Loucy (cell line): ENCODE measurements around the gene SMURF1.

Experiments used
- H2AFZ ChIP-seq: fragments of 200-600 bp; sonication (generic); 2 replicates; pipeline ENCODE4 v1.6.0; 2016; ENCODE audit warnings: antibody characterized with exemption, mild to moderate bottlenecking, low read length, moderate library complexity
- H3F3A ChIP-seq: fragments of 200-600 bp; 2 replicates; pipeline ENCODE4 v1.6.0; 2016; ENCODE audit warnings: antibody characterized with exemption, low read depth, mild to moderate bottlenecking
- H3K27me3 ChIP-seq: fragments of 200-600 bp; sonication (generic); 2 replicates; pipeline ENCODE4 v1.6.1; 2014; ENCODE audit warnings: low read length, mild to moderate bottlenecking; ENCODE audit not compliant: insufficient read depth, poor library complexity, severe bottlenecking
- H3K36me3 ChIP-seq: fragments of 200-600 bp; sonication (generic); 2 replicates; pipeline ENCODE4 v1.6.1; 2016; ENCODE audit warnings: low read length; ENCODE audit not compliant: insufficient read depth
- H3K4me1 ChIP-seq: fragments of 200-600 bp; sonication (generic); 2 replicates; pipeline ENCODE4 v1.5.1; 2014; ENCODE audit warnings: low read length, mild to moderate bottlenecking; ENCODE audit not compliant: insufficient read depth, poor library complexity, severe bottlenecking
- H3K4me2 ChIP-seq: fragments of 200-600 bp; sonication (generic); 2 replicates; pipeline ENCODE4 v1.6.0; 2014; ENCODE audit warnings: antibody characterized with exemption, low read length, low read depth, mild to moderate bottlenecking; ENCODE audit not compliant: poor library complexity, severe bottlenecking
- H3K4me3 ChIP-seq: fragments of 200-600 bp; sonication (generic); 2 replicates; pipeline ENCODE4 v1.5.1; 2014; ENCODE audit warnings: low read length, mild to moderate bottlenecking, mixed read lengths; ENCODE audit not compliant: poor library complexity, severe bottlenecking
- H3K79me2 ChIP-seq: fragments of 200-600 bp; sonication (generic); 2 replicates; pipeline ENCODE4 v1.6.1; 2014; ENCODE audit warnings: low read length; ENCODE audit not compliant: insufficient read depth
- H3K9ac ChIP-seq: fragments of 200-600 bp; sonication (generic); 2 replicates; pipeline ENCODE4 v1.6.0; 2014; ENCODE audit warnings: mild to moderate bottlenecking, low read depth, low read length, moderate library complexity; ENCODE audit not compliant: poor library complexity, severe bottlenecking
- H3K9me2 ChIP-seq: fragments of 200-600 bp; sonication (generic); replicated peaks from 2 replicates; pipeline ENCODE4 v1.6.1; 2016; ENCODE audit warnings: low read depth, low read length, mixed read lengths
- H3K9me3 ChIP-seq: fragments of 200-600 bp; sonication (generic); 2 replicates; pipeline ENCODE4 v1.6.1; 2014; ENCODE audit warnings: mild to moderate bottlenecking, antibody characterized with exemption, low read length, low read depth; ENCODE audit not compliant: insufficient read depth
- H4K20me1 ChIP-seq: fragments of 200-600 bp; sonication (generic); 2 replicates; pipeline ENCODE4 v1.6.0; 2014; ENCODE audit warnings: antibody characterized with exemption, low read length, mild to moderate bottlenecking; ENCODE audit not compliant: insufficient read depth, poor library complexity, severe bottlenecking
- EZH2phosphoT487 ChIP-seq: fragments of 200-600 bp; IDR thresholded peaks from 2 replicates; pipeline ENCODE4 v1.6.1; 2018; ENCODE audit warnings: antibody characterized with exemption, mild to moderate bottlenecking, moderate library complexity, borderline replicate concordance
- TF ChIP-seq, protein P1 (sequence below): fragments of 200-600 bp; sonication (generic); conservative IDR thresholded peaks from 2 replicates; pipeline ENCODE4 v1.5.1; 2014; ENCODE audit warnings: mild to moderate bottlenecking, antibody characterized with exemption, low read length

SMURF1 gene

DNA sequence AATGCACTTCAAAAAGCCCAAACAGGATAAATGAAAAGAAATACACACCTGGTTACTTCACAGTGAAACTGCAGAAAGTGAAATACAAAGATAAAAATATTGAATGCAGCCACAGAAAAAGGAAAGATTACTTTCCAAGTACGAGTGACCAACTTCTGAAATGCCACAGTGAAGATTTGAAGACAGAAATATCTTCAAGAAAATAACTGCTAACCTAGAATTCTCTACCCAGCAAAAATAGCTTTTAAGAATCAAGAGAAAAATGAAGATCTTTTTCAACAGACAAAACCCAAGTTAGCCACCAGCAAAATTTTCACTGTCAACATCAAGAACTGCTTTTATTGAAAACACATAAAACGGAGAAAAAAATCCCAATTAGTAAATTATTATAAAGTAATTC lies 46.2 kb downstream of the SMURF1 start:
- Histone ChIP-seq H2AFZ (no peak overlapping the region), H3K4me1 (no peaks in the 10 kb centered on the region), H3K79me2 (peaks cover 79% of the 10 kb centered on the region), H4K20me1 (peaks cover 11% of the 10 kb centered on the region), H3K4me3 (no peak overlapping the region), H3K9me2 (no peaks in the 10 kb centered on the region), H3K9me3 (peaks cover 4% of the 10 kb centered on the region; the same call in 1 of the 2 replicates), H3K27me3 (no peaks in the 10 kb centered on the region), H3K4me2 (no peak overlapping the region), H3K9ac (no peak overlapping the region), H3F3A (no peaks in the 10 kb centered on the region), H3K36me3 (no peaks in the 10 kb centered on the region)
- TF ChIP-seq, protein P1, sequence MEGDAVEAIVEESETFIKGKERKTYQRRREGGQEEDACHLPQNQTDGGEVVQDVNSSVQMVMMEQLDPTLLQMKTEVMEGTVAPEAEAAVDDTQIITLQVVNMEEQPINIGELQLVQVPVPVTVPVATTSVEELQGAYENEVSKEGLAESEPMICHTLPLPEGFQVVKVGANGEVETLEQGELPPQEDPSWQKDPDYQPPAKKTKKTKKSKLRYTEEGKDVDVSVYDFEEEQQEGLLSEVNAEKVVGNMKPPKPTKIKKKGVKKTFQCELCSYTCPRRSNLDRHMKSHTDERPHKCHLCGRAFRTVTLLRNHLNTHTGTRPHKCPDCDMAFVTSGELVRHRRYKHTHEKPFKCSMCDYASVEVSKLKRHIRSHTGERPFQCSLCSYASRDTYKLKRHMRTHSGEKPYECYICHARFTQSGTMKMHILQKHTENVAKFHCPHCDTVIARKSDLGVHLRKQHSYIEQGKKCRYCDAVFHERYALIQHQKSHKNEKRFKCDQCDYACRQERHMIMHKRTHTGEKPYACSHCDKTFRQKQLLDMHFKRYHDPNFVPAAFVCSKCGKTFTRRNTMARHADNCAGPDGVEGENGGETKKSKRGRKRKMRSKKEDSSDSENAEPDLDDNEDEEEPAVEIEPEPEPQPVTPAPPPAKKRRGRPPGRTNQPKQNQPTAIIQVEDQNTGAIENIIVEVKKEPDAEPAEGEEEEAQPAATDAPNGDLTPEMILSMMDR = no peak
- TF ChIP-seq EZH2phosphoT487 = no peak

GRCh38 chr7:99096124-99096887 lies 47.6 kb downstream of the SMURF1 start:
- no peaks in the 10 kb centered on the region for H4K20me1 ChIP-seq
- no peaks in the 10 kb centered on the region for H3K9me2 ChIP-seq
- H3K9ac ChIP-seq = no peak overlapping the region
- no peak overlapping the region for H3K4me2 ChIP-seq
- H3K4me3 ChIP-seq = no peak overlapping the region
- H2AFZ ChIP-seq = no peak overlapping the region
- TF ChIP-seq, protein P1 = no peak
- TF ChIP-seq EZH2phosphoT487 = no peak
- no peaks in the 10 kb centered on the region for H3K4me1 ChIP-seq
- H3K79me2 ChIP-seq = peaks cover 88% of the 10 kb centered on the region
- H3K36me3 ChIP-seq = no peaks in the 10 kb centered on the region
- H3K27me3 ChIP-seq = no peaks in the 10 kb centered on the region
- peaks cover 4% of the 10 kb centered on the region; the same call in 1 of the 2 replicates for H3K9me3 ChIP-seq
- no peaks in the 10 kb centered on the region for H3F3A ChIP-seq

GRCh38 chr7:99095698-99096097 lies 48.2 kb downstream of the SMURF1 start:
- no peak for TF ChIP-seq EZH2phosphoT487
- TF ChIP-seq, protein P1 = no peak
- H3K79me2 ChIP-seq = peaks cover 88% of the 10 kb centered on the region

More at GRCh38 chr7:99095698-99096097, 48.2 kb downstream of the SMURF1 start:
- Histone ChIP-seq H3K9me3 (peaks cover 4% of the 10 kb centered on the region; the same call in 1 of the 2 replicates), H3K27me3 (no peaks in the 10 kb centered on the region), H3K4me3 (no peak overlapping the region), H3K4me1 (no peaks in the 10 kb centered on the region), H3K4me2 (no peak overlapping the region), H3K9me2 (no peaks in the 10 kb centered on the region), H3K9ac (no peak overlapping the region), H3K36me3 (no peaks in the 10 kb centered on the region), H3F3A (no peaks in the 10 kb centered on the region), H4K20me1 (no peaks in the 10 kb centered on the region), H2AFZ (no peak overlapping the region)
